K562 (cell line): ENCODE measurements around the gene PYGO2. TPM values are rescaled to one million over a fixed set of nuclear protein-coding genes. Genes with fewer than 3 reads are reported as not detected.

Experiments
- BDP1 ChIP-seq: IDR thresholded peaks from 3 replicates; pipeline ENCODE4 v1.6.1; 2011; ENCODE audit not compliant: insufficient read length, insufficient read depth
- CBX1 ChIP-seq: sonication (generic); IDR thresholded peaks from 2 replicates; pipeline ENCODE4 v1.6.1; 2016; ENCODE audit warnings: antibody characterized with exemption, low read depth, mild to moderate bottlenecking
- ELF1 ChIP-seq: fragments of 200-800 bp; sonication (Bioruptor generic); IDR thresholded peaks from 2 replicates; pipeline ENCODE4 v1.6.1; 2016; ENCODE audit warnings: missing genetic modification characterization, missing compliant biosample characterization
- HCFC1 ChIP-seq: IDR thresholded peaks from 2 replicates; pipeline ENCODE4 v1.6.1; 2012; ENCODE audit warnings: low read depth, low read length, improper control_type of control experiment
- HDAC8 ChIP-seq: fragments of 450-650 bp; IDR thresholded peaks from 2 replicates; pipeline ENCODE4 v1.6.1; 2016; ENCODE audit warnings: mild to moderate bottlenecking, missing genetic modification characterization, moderate library complexity, missing compliant biosample characterization
- POLR2AphosphoS2 ChIP-seq: IDR thresholded peaks from 2 replicates; pipeline ENCODE4 v1.6.1; 2012; ENCODE audit warnings: low read length, improper control_type of control experiment
- PTRF ChIP-seq: fragments of 450-650 bp; IDR thresholded peaks from 2 replicates; pipeline ENCODE4 v1.6.1; 2016; ENCODE audit warnings: mild to moderate bottlenecking, missing genetic modification characterization, missing compliant biosample characterization
- RBM34 ChIP-seq: fragments of 200-400 bp; formaldehyde crosslinking; IDR thresholded peaks from 2 replicates; pipeline ENCODE4 v1.6.1; 2018; ENCODE audit warnings: low read length, borderline replicate concordance; ENCODE audit not compliant: insufficient read depth
- RNF2 ChIP-seq: sonication (generic); IDR thresholded peaks from 2 replicates; pipeline ENCODE4 v1.6.1; 2016
- STAT5A ChIP-seq: IDR thresholded peaks from 2 replicates; pipeline ENCODE4 v1.6.1; 2012; ENCODE audit warnings: low read length, inconsistent platforms, borderline replicate concordance
- ZKSCAN3 ChIP-seq: fragments of 250-450 bp; sonication (Bioruptor Pico); IDR thresholded peaks from 2 replicates; pipeline ENCODE4 v1.4.0; 2020
- ZNF217 ChIP-seq: sonication (generic); formaldehyde crosslinking; IDR thresholded peaks from 2 replicates; pipeline ENCODE4 v1.8.0; 2022; ENCODE audit warnings: mild to moderate bottlenecking, missing genetic modification reagents
- ZNF77 ChIP-seq: fragments of 250-450 bp; sonication (Bioruptor Pico); IDR thresholded peaks from 2 replicates; pipeline ENCODE4 v1.5.0; 2020
- polyA plus RNA-seq, 8 experiments: library from polyadenylated mRNA; depleted of rRNA in 4 of 8; stranded (reverse) in 5 of 8; unstranded in 3 of 8; fragments of >200 nt; fragmentation: Nextera tagmentation in 2 of 8; fragmentation: Illumina TruSeq in 1 of 8; extraction: Ambion mirVana in 2 of 8; extraction: Trizol in 1 of 8; gene quantifications; 2 replicates each; pipeline versions ENCODE4 v1.2.1 to v1.2.3, GENCODE V29; 2011 to 2014; ENCODE audit warnings: inconsistent platforms in 1 of 8, missing spikeins in 1 of 8
- total RNA-seq, 7 experiments: library from RNA; depleted of rRNA in 6 of 7; stranded (reverse); fragments of >200 nt in 6 of 7; fragmentation: Illumina TruSeq in 2 of 7; extraction: Trizol in 2 of 7; gene quantifications; 2 replicates each; pipeline versions ENCODE4 v1.2.1 to v1.2.3, GENCODE V29; 2011 to 2021; ENCODE audit warnings: low replicate concordance in 1 of 7
- TF ChIP-seq, protein P1 (sequence below), 2 experiments: fragments of 450-650 bp in 1 of 2; sonication (generic) in 1 of 2; formaldehyde crosslinking in 1 of 2; IDR thresholded peaks; 2 replicates each; pipeline versions ENCODE4 v1.7.1 to v1.9.0; 2016 to 2022; ENCODE audit warnings: inconsistent platforms in 1 of 2, mild to moderate bottlenecking in 1 of 2, missing genetic modification reagents in 1 of 2
- TF ChIP-seq, protein P2 (sequence below): fragments of 250-450 bp; sonication (Bioruptor Pico); IDR thresholded peaks from 2 replicates; pipeline ENCODE4 v1.4.0; 2020; ENCODE audit warnings: mild to moderate bottlenecking, moderate library complexity

PYGO2 gene
- total and polyA plus RNA-seq, 9 of the 15 experiments (the other 6 are each of a cell fraction or from before 2014, with no cell fraction given) = 8.3 to 36.2 (median 18.2) TPM

DNA sequence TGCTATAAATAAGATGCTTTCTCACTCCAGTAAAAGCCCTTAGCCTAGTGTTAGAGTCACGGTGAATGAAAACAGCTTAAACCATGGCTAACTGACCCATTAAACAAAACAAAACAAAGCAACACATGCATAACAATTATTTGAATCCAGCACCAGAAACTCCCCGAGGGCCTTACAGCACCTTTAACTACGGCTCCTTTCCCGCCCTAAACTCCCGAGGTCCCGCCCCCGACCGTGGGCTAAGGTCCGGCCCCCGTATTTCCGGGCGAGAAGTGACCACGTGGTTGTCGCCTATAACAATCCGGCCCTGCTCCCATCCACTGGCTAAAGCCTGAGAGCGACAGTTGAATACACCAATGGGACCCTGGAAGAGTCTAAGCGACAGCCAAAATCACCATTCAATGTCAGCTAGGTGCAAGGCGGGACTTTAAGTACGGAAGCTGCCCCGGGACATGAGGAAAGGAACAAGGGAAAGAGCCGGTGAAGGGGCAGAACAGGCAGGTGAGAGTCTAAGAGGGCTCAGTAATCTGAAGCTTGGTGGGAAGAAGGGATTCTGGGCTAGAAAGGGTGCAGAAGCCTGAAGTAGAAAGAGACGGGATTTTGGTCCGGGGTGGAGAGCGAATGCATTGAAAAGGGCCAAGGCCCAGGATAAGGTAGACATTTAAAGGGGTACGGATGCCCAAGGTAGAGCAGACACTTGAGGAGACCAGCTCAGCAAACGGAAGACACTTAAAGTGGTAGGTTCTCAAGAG lies 21.5 kb upstream of the PYGO2 start, which contains the start of gene FLAD1 (continued):
- TF ChIP-seq, protein P1, sequence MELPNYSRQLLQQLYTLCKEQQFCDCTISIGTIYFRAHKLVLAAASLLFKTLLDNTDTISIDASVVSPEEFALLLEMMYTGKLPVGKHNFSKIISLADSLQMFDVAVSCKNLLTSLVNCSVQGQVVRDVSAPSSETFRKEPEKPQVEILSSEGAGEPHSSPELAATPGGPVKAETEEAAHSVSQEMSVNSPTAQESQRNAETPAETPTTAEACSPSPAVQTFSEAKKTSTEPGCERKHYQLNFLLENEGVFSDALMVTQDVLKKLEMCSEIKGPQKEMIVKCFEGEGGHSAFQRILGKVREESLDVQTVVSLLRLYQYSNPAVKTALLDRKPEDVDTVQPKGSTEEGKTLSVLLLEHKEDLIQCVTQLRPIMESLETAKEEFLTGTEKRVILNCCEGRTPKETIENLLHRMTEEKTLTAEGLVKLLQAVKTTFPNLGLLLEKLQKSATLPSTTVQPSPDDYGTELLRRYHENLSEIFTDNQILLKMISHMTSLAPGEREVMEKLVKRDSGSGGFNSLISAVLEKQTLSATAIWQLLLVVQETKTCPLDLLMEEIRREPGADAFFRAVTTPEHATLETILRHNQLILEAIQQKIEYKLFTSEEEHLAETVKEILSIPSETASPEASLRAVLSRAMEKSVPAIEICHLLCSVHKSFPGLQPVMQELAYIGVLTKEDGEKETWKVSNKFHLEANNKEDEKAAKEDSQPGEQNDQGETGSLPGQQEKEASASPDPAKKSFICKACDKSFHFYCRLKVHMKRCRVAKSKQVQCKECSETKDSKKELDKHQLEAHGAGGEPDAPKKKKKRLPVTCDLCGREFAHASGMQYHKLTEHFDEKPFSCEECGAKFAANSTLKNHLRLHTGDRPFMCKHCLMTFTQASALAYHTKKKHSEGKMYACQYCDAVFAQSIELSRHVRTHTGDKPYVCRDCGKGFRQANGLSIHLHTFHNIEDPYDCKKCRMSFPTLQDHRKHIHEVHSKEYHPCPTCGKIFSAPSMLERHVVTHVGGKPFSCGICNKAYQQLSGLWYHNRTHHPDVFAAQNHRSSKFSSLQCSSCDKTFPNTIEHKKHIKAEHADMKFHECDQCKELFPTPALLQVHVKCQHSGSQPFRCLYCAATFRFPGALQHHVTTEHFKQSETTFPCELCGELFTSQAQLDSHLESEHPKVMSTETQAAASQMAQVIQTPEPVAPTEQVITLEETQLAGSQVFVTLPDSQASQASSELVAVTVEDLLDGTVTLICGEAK (IDR thresholded peaks at IDR 0.05) = peak; percentile 97
- TF ChIP-seq, protein P1 (CRISPR knock-in tag; IDR thresholded peaks at IDR 0.05) = no peak
- no peak for TF ChIP-seq CBX1
- no peak for TF ChIP-seq ZNF77 (CRISPR knock-in tag)
- TF ChIP-seq, protein P2, sequence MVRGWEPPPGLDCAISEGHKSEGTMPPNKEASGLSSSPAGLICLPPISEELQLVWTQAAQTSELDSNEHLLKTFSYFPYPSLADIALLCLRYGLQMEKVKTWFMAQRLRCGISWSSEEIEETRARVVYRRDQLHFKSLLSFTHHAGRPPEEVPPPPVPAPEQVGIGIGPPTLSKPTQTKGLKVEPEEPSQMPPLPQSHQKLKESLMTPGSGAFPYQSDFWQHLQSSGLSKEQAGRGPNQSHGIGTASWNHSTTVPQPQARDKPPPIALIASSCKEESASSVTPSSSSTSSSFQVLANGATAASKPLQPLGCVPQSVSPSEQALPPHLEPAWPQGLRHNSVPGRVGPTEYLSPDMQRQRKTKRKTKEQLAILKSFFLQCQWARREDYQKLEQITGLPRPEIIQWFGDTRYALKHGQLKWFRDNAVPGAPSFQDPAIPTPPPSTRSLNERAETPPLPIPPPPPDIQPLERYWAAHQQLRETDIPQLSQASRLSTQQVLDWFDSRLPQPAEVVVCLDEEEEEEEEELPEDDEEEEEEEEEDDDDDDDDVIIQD = no peak
- no peak for TF ChIP-seq PTRF
- no peak; the same call in 1 of the 2 replicates for TF ChIP-seq POLR2AphosphoS2
- TF ChIP-seq RBM34 = no peak
- no peak for TF ChIP-seq ZNF217 (CRISPR knock-in tag)
- TF ChIP-seq ELF1 (tag) = peak; percentile 88
- no peak; the same call in 1 of the 2 replicates for TF ChIP-seq RNF2
- TF ChIP-seq ZKSCAN3 (CRISPR knock-in tag) = no peak
- no peak for TF ChIP-seq HDAC8 (tag)
- TF ChIP-seq STAT5A = no peak
- TF ChIP-seq BDP1 = no peak
- TF ChIP-seq HCFC1 = peak; percentile 53; the same call in 1 of the 2 replicates
